DOHH2 (cell line): ENCODE measurements around the gene HDAC4.

Experiments used
- H3F3A ChIP-seq: fragments of 200-600 bp; sonication (generic), shearing (Covaris generic); 2 replicates; pipeline ENCODE4 v1.6.0; 2016; ENCODE audit warnings: antibody characterized with exemption, mild to moderate bottlenecking; ENCODE audit not compliant: control insufficient read depth, insufficient read depth
- H3K27ac ChIP-seq: fragments of 200-600 bp; sonication (generic); 2 replicates; pipeline ENCODE4 v1.5.1; 2014; ENCODE audit warnings: low read depth, mild to moderate bottlenecking, low read length, moderate library complexity
- H3K27me3 ChIP-seq: fragments of 200-600 bp; sonication (generic); 2 replicates; pipeline ENCODE4 v1.6.1; 2014; ENCODE audit warnings: mild to moderate bottlenecking, low read length, mixed read lengths; ENCODE audit not compliant: control insufficient read depth
- H3K36me3 ChIP-seq: fragments of 200-600 bp; sonication (generic); 2 replicates; pipeline ENCODE4 v1.6.1; 2014; ENCODE audit warnings: mild to moderate bottlenecking, low read length, moderate library complexity, mixed read lengths; ENCODE audit not compliant: control insufficient read depth
- H3K4me1 ChIP-seq: fragments of 200-600 bp; sonication (generic); 2 replicates; pipeline ENCODE4 v1.6.1; 2014; ENCODE audit warnings: mild to moderate bottlenecking, low read length, mixed read lengths; ENCODE audit not compliant: control insufficient read depth
- H3K4me2 ChIP-seq: fragments of 200-600 bp; sonication (generic); 2 replicates; pipeline ENCODE4 v1.6.0; 2014; ENCODE audit warnings: mild to moderate bottlenecking, low read length, moderate library complexity
- H3K4me3 ChIP-seq: fragments of 200-600 bp; sonication (generic); 2 replicates; pipeline ENCODE4 v1.5.1; 2014; ENCODE audit warnings: mild to moderate bottlenecking, low read length, mixed read lengths
- H3K79me2 ChIP-seq: fragments of 200-600 bp; sonication (generic); 2 replicates; pipeline ENCODE4 v1.6.1; 2014; ENCODE audit warnings: mild to moderate bottlenecking, low read length, mixed read lengths; ENCODE audit not compliant: control insufficient read depth
- H3K9me2 ChIP-seq: fragments of 200-600 bp; sonication (generic); replicated peaks from 2 replicates; pipeline ENCODE4 v1.6.1; 2014; ENCODE audit warnings: mild to moderate bottlenecking, low read length, mixed read lengths; ENCODE audit not compliant: control insufficient read depth
- H3K9me3 ChIP-seq: fragments of 200-600 bp; sonication (generic); 2 replicates; pipeline ENCODE4 v1.6.1; 2014; ENCODE audit warnings: antibody characterized with exemption, low read length, mixed read lengths; ENCODE audit not compliant: control insufficient read depth, insufficient read depth
- H4K20me1 ChIP-seq: fragments of 200-600 bp; sonication (generic); 2 replicates; pipeline ENCODE4 v1.6.0; 2014; ENCODE audit warnings: low read depth, mild to moderate bottlenecking, antibody characterized with exemption, low read length, moderate library complexity; ENCODE audit not compliant: control insufficient read depth, insufficient read depth
- CTCF ChIP-seq: fragments of 200-600 bp; sonication (generic); IDR thresholded peaks from one replicate; pipeline ENCODE4 v1.5.1; 2014; ENCODE audit warnings: antibody characterized with exemption, mild to moderate bottlenecking, low read depth, low read length; ENCODE audit not compliant: poor library complexity, severe bottlenecking
- EZH2phosphoT487 ChIP-seq: fragments of 200-600 bp; sonication (generic); IDR thresholded peaks from 2 replicates; pipeline ENCODE4 v1.6.1; 2017; ENCODE audit warnings: borderline replicate concordance, mild to moderate bottlenecking, antibody characterized with exemption, low read length, moderate library complexity, mixed read lengths

The HDAC4 gene

GRCh38 chr2:239204876-239205468 lies 195.8 kb downstream of the HDAC4 start:
- H3K4me3 ChIP-seq = no peak overlapping the region
- no peaks in the 10 kb centered on the region for H3K9me3 ChIP-seq
- no peaks in the 10 kb centered on the region for H3F3A ChIP-seq
- H3K79me2 ChIP-seq = no peaks in the 10 kb centered on the region
- no peaks in the 10 kb centered on the region for H3K4me1 ChIP-seq
- H4K20me1 ChIP-seq = no peaks in the 10 kb centered on the region
- H3K27me3 ChIP-seq = no peaks in the 10 kb centered on the region
- H3K27ac ChIP-seq = no peak overlapping the region
- H3K9me2 ChIP-seq = no peaks in the 10 kb centered on the region
- H3K36me3 ChIP-seq = no peaks in the 10 kb centered on the region
- TF ChIP-seq CTCF = no peak
- TF ChIP-seq EZH2phosphoT487 = no peak
- no peak overlapping the region for H3K4me2 ChIP-seq

GRCh38 chr2:239204136-239204875 lies 196.5 kb downstream of the HDAC4 start:
- H3K27ac ChIP-seq = no peak overlapping the region
- H3K4me2 ChIP-seq = no peak overlapping the region
- H3K9me3 ChIP-seq = no peaks in the 10 kb centered on the region
- no peaks in the 10 kb centered on the region for H3K27me3 ChIP-seq
- TF ChIP-seq EZH2phosphoT487 = no peak
- TF ChIP-seq CTCF = no peak
- no peaks in the 10 kb centered on the region for H3F3A ChIP-seq
- H3K79me2 ChIP-seq = no peaks in the 10 kb centered on the region
- no peak overlapping the region for H3K4me3 ChIP-seq
- H3K9me2 ChIP-seq = no peaks in the 10 kb centered on the region
- no peaks in the 10 kb centered on the region for H4K20me1 ChIP-seq
- H3K36me3 ChIP-seq = no peaks in the 10 kb centered on the region
- H3K4me1 ChIP-seq = no peaks in the 10 kb centered on the region

- TF ChIP-seq CTCF = no peak
- TF ChIP-seq EZH2phosphoT487 = no peak
- no peaks in the 10 kb centered on the region for H3K9me2 ChIP-seq
- H3K27me3 ChIP-seq = no peaks in the 10 kb centered on the region
- no peak overlapping the region for H3K4me2 ChIP-seq
- H3K36me3 ChIP-seq = no peaks in the 10 kb centered on the region
- H3K9me3 ChIP-seq = no peaks in the 10 kb centered on the region
- H3K4me3 ChIP-seq = no peak overlapping the region
- no peaks in the 10 kb centered on the region for H3K79me2 ChIP-seq
- H3K27ac ChIP-seq = no peak overlapping the region
- no peaks in the 10 kb centered on the region for H3F3A ChIP-seq
- H3K4me1 ChIP-seq = no peaks in the 10 kb centered on the region
- no peaks in the 10 kb centered on the region for H4K20me1 ChIP-seq
Observed at GRCh38 chr2:239203443-239204135, 197.2 kb downstream of the HDAC4 start.
